Tibial artery (tissue), 4 donors: ENCODE results near the gene SOX8.

Experiments used
- DNase-seq, 2 donors: peaks; one replicate each; pipeline ENCODE4 v3.0.0-alpha.2; 2019
- H3K27ac ChIP-seq, 2 donors: fragments of 200-600 bp; sonication (generic) in 1 of 2; 1 replicate in 1 of 2; 2 replicates in 1 of 2; pipeline ENCODE4 v1.5.1; 2018 to 2019; ENCODE audit warnings: mild to moderate bottlenecking in 1 of 2
- H3K27me3 ChIP-seq, 2 donors: fragments of 200-600 bp; sonication (generic) in 1 of 2; one replicate each; pipeline versions ENCODE4 v1.5.1 to v1.6.0; 2016 to 2019
- H3K36me3 ChIP-seq, 3 donors: fragments of 200-600 bp; sonication (generic) in 2 of 3; one replicate each; pipeline ENCODE4 v1.5.1; 2016 to 2019; ENCODE audit warnings: mild to moderate bottlenecking in 2 of 3
- H3K4me1 ChIP-seq, 4 donors: fragments of 200-600 bp; sonication (generic) in 2 of 4; 1 replicate in 3 of 4; 2 replicates in 1 of 4; pipeline ENCODE4 v1.5.1; 2016 to 2019
- H3K4me3 ChIP-seq, 2 donors: fragments of 200-600 bp; sonication (generic) in 1 of 2; 1 replicate in 1 of 2; 2 replicates in 1 of 2; pipeline ENCODE4 v1.5.1; 2018 to 2019; ENCODE audit warnings: mild to moderate bottlenecking in 2 of 2
- H3K9me3 ChIP-seq, 3 donors: fragments of 200-600 bp; sonication (generic) in 1 of 3; one replicate each; pipeline ENCODE4 v1.5.1; 2016 to 2019
- CTCF ChIP-seq, 2 experiments: fragments of 200-600 bp in 1 of 2; fragments of 450-650 bp in 1 of 2; IDR thresholded peaks; one replicate each; pipeline ENCODE4 v1.5.1; 2017 to 2019; ENCODE audit warnings: antibody characterized with exemption in 2 of 2, mild to moderate bottlenecking in 1 of 2, moderate library complexity in 1 of 2
- intact Hi-C: fragments of 100-400 bp; cut with DNase I; formaldehyde crosslinking; loops from one replicate; pipeline ENCODE4 v1.15.0; 2023; ENCODE audit warnings: low total_unique reads

Gene SOX8

GRCh38 chr16:984736-985636 is 3.4 kb downstream of the SOX8 start:
- Histone ChIP-seq H3K9me3 (no peaks in the 10 kb centered on the region), H3K36me3 (peaks cover 0 to 9% (median 0%) of the 10 kb centered on the region in 3 donors), H3K27me3 (peaks cover 0 to 96% of the 10 kb centered on the region in 2 donors), H3K4me3 (no peak overlapping the region), H3K27ac (no peak overlapping the region), H3K4me1 (peaks cover 0 to 39% (median 22%) of the 10 kb centered on the region in 4 donors)
- no peak for TF ChIP-seq CTCF (IDR thresholded peaks at IDR 0.05)
- intact Hi-C loops, result no loop called here
- DNase-seq, result no peak

- peaks cover 0 to 96% of the 10 kb centered on the region in 2 donors for H3K27me3 ChIP-seq
- no peak overlapping the region for H3K4me3 ChIP-seq
- H3K27ac ChIP-seq, result no peak overlapping the region
- peaks cover 0 to 31% (median 14%) of the 10 kb centered on the region in 4 donors for H3K4me1 ChIP-seq
- DNase-seq, result no peak
- peaks cover 0 to 9% (median 0%) of the 10 kb centered on the region in 3 donors for H3K36me3 ChIP-seq
- intact Hi-C loops, result no loop called here
- H3K9me3 ChIP-seq, result no peaks in the 10 kb centered on the region
- TF ChIP-seq CTCF (IDR thresholded peaks at IDR 0.05), result no peak
Measured at GRCh38 chr16:985646-986400, 4.3 kb downstream of the SOX8 start.

GRCh38 chr16:986411-986810 is 4.8 kb downstream of the SOX8 start:
- Histone ChIP-seq H3K4me1 (peaks cover 0 to 25% (median 10%) of the 10 kb centered on the region in 4 donors), H3K36me3 (peaks cover 0 to 9% (median 0%) of the 10 kb centered on the region in 3 donors), H3K4me3 (no peak overlapping the region), H3K27ac (no peak overlapping the region), H3K9me3 (no peaks in the 10 kb centered on the region), H3K27me3 (peaks cover 0 to 94% of the 10 kb centered on the region in 2 donors)
- intact Hi-C loops, result no loop called here
- DNase-seq, result no peak
- no peak for TF ChIP-seq CTCF (IDR thresholded peaks at IDR 0.05)

- intact Hi-C loops, result no loop called here
- no peak for TF ChIP-seq CTCF (IDR thresholded peaks at IDR 0.05)
- Histone ChIP-seq H3K27me3 (peaks cover 0 to 89% of the 10 kb centered on the region in 2 donors), H3K4me3 (no peak overlapping the region), H3K9me3 (no peaks in the 10 kb centered on the region), H3K4me1 (peaks cover 0 to 19% (median 5%) of the 10 kb centered on the region in 4 donors), H3K36me3 (peaks cover 0 to 9% (median 0%) of the 10 kb centered on the region in 3 donors), H3K27ac (no peak overlapping the region)
- no peak for DNase-seq
Measured at GRCh38 chr16:986925-987582, 5.5 kb downstream of the SOX8 start.

GRCh38 chr16:987906-988305 is 6.3 kb downstream of the SOX8 start:
- no peak for DNase-seq
- intact Hi-C loops, result no loop called here
- Histone ChIP-seq H3K4me1 (peaks cover 0 to 11% (median 0%) of the 10 kb centered on the region in 4 donors), H3K9me3 (no peaks in the 10 kb centered on the region), H3K27me3 (peaks cover 0 to 81% of the 10 kb centered on the region in 2 donors), H3K36me3 (peaks cover 0 to 9% (median 0%) of the 10 kb centered on the region in 3 donors), H3K4me3 (no peak overlapping the region), H3K27ac (no peak overlapping the region)
- no peak for TF ChIP-seq CTCF (IDR thresholded peaks at IDR 0.05)
